IMR-90 (cell line): ENCODE measurements around the gene SLC9C2.

ENCODE experiments used
- CEBPB ChIP-seq: IDR thresholded peaks from 2 replicates; pipeline ENCODE4 v1.6.1; 2012; ENCODE audit warnings: low read depth, low read length, improper control_type of control experiment
- CTCF ChIP-seq: conservative IDR thresholded peaks from 2 replicates; pipeline ENCODE4 v1.5.1; 2012; ENCODE audit warnings: mild to moderate bottlenecking, low read depth, low read length, improper control_type of control experiment
- ELK1 ChIP-seq: fragments of 150-350 bp; IDR thresholded peaks from 2 replicates; pipeline ENCODE4 v1.6.1; 2016; ENCODE audit warnings: low read depth, mild to moderate bottlenecking, low read length, moderate library complexity, borderline replicate concordance
- FOS ChIP-seq: fragments of 150-350 bp; IDR thresholded peaks from 2 replicates; pipeline ENCODE4 v1.6.1; 2016; ENCODE audit warnings: low read depth, low read length
- MAFK ChIP-seq: IDR thresholded peaks from 2 replicates; pipeline ENCODE4 v1.6.1; 2012; ENCODE audit warnings: low read depth, low read length, improper control_type of control experiment
- MXI1 ChIP-seq: IDR thresholded peaks from 2 replicates; pipeline ENCODE4 v1.6.1; 2012; ENCODE audit warnings: low read depth, mild to moderate bottlenecking, low read length, moderate library complexity, borderline replicate concordance
- NFE2L2 ChIP-seq: fragments of 150-350 bp; IDR thresholded peaks from 2 replicates; pipeline ENCODE4 v1.6.1; 2016; ENCODE audit warnings: low read depth, mild to moderate bottlenecking, low read length
- POLR2A ChIP-seq: IDR thresholded peaks from 2 replicates; pipeline ENCODE4 v1.6.1; 2012; ENCODE audit warnings: mild to moderate bottlenecking, low read depth, low read length
- RAD21 ChIP-seq: IDR thresholded peaks from 2 replicates; pipeline ENCODE4 v1.6.1; 2012; ENCODE audit warnings: low read length, improper control_type of control experiment
- RCOR1 ChIP-seq: IDR thresholded peaks from 2 replicates; pipeline ENCODE4 v1.6.1; 2012; ENCODE audit warnings: mild to moderate bottlenecking, low read length, improper control_type of control experiment; ENCODE audit not compliant: insufficient replicate concordance
- RFX5 ChIP-seq: IDR thresholded peaks from 2 replicates; pipeline ENCODE4 v1.8.0; 2012; ENCODE audit warnings: low read depth, mild to moderate bottlenecking, low read length, moderate library complexity
- SMC3 ChIP-seq: fragments of 150-350 bp; IDR thresholded peaks from 2 replicates; pipeline ENCODE4 v1.6.1; 2016; ENCODE audit warnings: low read depth, mild to moderate bottlenecking, antibody characterized with exemption, low read length, moderate library complexity
- USF2 ChIP-seq: fragments of 150-350 bp; IDR thresholded peaks from 2 replicates; pipeline ENCODE4 v1.6.1; 2017; ENCODE audit warnings: mild to moderate bottlenecking, antibody characterized with exemption, low read length, low read depth

DNA sequence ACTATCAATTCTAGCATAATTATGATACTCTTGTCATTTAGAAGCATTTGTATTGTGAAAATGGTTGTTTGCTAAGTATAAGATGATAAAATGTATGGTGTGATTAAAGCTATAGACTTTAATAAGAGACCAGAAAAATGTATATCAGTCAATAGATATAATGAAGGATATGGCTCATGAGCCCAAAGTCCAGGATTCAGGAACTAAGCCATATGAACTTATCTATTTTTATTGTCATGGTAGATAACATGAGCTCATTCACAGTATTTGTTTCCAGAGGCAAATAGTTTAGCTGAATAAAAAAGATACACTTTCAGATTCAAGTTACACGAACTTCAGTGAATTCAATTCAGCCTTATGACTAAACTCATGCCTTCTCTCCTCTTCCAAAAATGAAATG is 93.1 kb downstream of the SLC9C2 start:
- no peak for TF ChIP-seq CTCF
- TF ChIP-seq RAD21, result no peak
- TF ChIP-seq MAFK, result no peak
- TF ChIP-seq FOS, result no peak
- TF ChIP-seq CEBPB, result no peak
- TF ChIP-seq NFE2L2, result no peak
- no peak for TF ChIP-seq RFX5
- no peak for TF ChIP-seq USF2
- no peak for TF ChIP-seq SMC3
- no peak for TF ChIP-seq POLR2A
- no peak for TF ChIP-seq MXI1
- TF ChIP-seq RCOR1, result no peak
- no peak for TF ChIP-seq ELK1
